Cerebellar nuclear complex (tissue), 1 donor: ENCODE results near the gene CCDC85C.

Experiments
- DNase-seq, 2 experiments: peaks; one replicate each; lab custom pipeline; 2025; lab: John Stamatoyannopoulos, UW

CCDC85C gene

GRCh38 chr14:99556134-99556791 lies 47.7 kb downstream of the CCDC85C start:
- no peak for DNase-seq

DNA sequence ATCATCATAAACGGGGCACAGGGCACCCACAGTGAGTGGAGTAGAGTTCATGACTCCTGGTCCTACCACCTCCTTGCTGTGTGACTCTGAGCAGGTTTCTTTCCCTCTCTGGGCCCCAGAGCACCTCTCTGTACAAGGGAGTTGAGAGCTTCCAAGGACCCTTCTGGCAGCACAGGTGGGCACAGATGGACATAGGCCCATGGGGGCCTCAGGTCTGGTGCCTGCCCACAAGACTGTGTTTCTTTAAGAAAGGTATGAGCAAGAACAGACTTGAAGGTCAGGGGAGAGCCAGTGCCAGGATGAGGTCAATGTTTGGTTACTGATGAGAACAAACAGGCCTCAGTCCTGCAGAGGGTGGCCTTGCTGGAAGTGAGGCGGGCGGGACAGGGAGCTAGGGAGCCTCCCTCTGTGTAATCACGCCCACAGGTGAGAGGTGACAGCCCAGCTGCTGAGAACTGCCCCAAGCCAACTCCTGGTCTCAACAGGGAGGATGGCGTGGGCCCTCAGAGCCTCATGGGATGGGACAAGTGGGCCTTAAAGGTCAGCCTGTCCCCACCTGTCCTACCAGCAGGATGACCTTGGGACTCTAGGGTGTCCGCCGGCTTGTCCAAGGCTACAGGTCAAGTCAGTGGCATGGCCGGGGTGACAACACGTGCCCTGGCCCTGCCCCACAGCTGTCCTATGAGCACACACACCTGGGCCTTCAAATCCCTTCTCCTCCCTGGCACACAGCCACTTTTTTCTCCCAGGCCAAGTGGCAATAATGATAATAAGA lies 49.1 kb downstream of the CCDC85C start:
- no peak for DNase-seq

DNA sequence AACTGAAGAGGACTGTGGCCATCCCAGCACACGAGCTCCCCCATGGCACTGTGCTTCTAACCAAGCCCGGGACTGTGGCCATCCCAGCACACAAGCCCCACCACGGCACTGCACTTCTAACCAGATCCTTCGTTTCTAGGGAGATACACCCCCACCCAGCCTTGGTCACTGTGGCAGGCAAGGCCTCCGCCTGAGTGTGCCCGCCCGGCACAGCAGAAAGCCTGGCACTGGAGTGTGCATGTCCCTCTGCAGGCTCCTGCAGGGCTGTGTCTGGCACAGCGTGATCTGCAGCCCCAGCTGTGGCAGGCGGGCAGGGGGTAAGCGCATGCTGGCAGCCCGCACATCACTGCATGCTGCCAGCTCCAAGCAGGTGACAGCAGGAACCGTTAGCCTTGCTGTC lies 49.8 kb downstream of the CCDC85C start:
- DNase-seq = no peak

GRCh38 chr14:99552572-99553216 lies 51.3 kb downstream of the CCDC85C start:
- DNase-seq = no peak

GRCh38 chr14:99552021-99552553 lies 51.9 kb downstream of the CCDC85C start:
- DNase-seq = no peak

DNA sequence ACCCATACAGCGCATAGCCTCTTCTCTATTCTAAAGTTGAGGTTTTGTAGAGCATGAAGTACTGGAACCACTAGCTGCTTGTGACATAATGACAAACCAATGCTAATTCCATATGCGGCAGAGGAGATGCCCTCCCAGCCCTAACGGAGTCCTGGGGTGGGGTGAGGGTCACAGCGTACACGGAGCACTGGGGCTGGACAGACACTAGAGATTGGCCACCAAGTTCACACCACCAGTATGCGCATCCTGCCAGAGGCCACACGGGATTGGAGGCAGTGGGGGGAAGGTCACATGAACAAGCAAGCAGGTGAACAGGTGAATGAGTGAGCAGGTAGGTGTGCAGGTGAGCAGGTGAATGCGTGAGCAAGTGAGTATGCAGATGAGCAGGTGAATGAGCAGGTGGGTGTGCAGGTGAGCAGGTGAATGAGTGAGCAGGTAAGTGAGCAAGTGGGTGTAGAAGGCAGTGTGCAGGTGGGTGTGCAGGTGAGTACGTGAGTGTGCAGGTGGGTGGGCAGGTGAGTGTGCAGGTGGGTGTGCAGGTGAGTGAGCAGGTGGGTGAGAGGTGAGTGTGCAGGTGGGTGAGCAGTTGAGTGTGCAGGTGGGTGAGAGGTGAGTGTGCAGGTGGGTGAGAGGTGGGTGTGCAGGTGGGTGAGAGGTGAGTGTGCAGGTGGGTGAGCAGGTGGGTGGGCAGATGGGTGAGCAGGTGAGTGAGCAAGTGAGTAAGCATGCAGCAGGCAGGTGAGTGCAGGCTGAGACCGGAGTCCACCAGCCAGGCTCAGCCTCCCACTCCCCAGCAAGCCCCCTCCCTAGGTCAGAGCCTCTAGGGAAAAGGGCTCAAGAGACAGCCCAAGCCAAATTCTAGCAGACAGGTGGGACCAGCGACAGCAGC lies 52.7 kb downstream of the CCDC85C start:
- DNase-seq = no peak

GRCh38 chr14:99550387-99550992 lies 53.5 kb downstream of the CCDC85C start:
- DNase-seq = no peak

GRCh38 chr14:99549684-99550083 lies 54.3 kb downstream of the CCDC85C start:
- no peak for DNase-seq

- no peak for DNase-seq
Observed at GRCh38 chr14:99548871-99549515, 55.0 kb downstream of the CCDC85C start.

- DNase-seq = peak in 1 of 2 experiments; percentile 46
Observed at GRCh38 chr14:99548255-99548654, 55.8 kb downstream of the CCDC85C start.

DNA sequence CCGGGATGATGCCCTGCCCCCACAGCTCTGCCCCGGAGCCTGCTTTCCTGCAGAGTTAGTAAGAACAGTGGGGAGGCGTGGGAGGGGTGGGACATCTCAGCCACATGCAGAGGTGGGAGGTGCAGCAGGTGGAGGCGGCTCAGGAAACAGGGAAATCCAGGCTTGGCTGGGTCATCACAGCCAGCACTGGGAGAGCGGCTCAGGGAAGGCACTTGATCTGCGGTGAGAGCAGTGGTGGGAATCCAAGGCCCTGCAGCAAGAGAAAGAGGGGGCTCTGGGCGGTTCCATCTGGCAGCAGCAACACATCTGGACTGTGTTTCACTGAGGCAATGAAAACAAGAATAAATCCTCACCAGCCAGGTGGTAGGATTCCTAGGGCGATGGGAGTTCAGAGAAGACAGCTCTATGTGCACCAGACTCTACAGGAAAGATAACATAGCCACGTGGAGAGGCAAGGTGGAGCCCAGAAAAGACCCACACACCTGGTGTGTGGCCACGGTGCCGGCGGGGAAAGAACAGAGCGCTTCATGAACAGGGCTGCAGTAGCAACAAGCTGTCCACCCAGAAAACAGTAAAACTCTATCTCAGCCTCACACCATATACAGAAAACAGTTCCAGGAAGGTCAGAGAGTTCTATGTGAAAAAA lies 57.6 kb downstream of the CCDC85C start:
- DNase-seq = no peak

DNA sequence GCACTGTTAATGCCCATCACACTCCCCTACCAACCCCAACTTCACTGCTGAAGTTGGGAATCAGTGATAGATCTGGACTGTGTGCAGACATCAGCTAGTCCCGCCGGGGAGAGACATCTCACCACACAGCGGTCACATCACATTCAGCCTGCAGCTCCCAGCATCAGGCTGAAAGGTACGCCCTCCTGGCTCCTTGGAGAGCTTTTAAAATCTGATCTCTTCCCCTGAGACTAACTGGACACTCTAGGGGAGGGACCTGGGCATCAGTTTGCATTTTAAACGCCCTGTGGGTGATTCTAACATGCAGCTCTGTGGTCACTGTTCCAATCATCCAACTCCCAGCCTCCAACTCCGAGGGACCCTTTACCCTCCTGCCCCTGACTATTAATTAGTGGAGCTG lies 58.4 kb downstream of the CCDC85C start:
- no peak for DNase-seq

GRCh38 chr14:99544991-99545390 lies 59.0 kb downstream of the CCDC85C start:
- no peak for DNase-seq

DNA sequence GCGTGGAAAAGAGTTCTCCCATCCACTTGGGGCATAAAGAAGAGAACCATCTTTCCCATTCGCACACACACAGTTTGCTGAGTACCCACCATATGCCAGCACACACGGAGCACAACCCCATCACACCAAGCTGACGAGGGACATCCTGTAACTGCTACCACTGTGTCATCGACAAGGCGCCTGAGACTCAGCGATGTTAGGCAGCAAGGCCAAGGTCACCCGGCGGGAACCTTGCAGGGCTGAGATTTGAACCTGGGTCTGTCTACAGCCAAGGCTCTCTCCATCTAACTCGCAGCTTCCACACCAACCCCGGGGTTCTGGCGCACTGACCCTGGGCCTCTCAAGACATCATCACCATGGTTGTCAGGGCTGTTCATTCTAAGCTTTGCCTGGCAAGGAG lies 60.0 kb downstream of the CCDC85C start:
- no peak for DNase-seq

DNA sequence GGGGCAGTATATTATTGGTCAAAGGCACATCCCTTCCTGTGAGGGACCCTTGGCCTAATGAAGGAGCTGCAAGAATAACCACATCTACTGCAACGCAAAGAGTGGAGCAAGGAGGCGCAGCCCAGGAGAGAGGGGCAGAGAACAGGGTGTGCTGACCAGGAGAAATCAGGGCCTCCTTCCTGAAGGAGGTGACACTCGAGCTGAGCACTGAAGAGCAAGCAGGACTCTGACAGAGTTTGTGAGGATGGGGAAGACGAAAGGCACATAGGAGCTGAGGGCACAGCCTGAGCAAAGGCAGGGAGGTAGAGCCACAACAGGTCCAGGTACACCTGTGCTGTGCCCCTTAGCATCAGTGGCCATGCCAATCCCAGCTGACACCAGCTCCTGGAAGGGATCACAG lies 60.6 kb downstream of the CCDC85C start:
- no peak for DNase-seq

- no peak for DNase-seq
Observed at GRCh38 chr14:99542566-99542965, 61.4 kb downstream of the CCDC85C start.

GRCh38 chr14:99541677-99542470 lies 62.1 kb downstream of the CCDC85C start:
- DNase-seq = no peak

DNA sequence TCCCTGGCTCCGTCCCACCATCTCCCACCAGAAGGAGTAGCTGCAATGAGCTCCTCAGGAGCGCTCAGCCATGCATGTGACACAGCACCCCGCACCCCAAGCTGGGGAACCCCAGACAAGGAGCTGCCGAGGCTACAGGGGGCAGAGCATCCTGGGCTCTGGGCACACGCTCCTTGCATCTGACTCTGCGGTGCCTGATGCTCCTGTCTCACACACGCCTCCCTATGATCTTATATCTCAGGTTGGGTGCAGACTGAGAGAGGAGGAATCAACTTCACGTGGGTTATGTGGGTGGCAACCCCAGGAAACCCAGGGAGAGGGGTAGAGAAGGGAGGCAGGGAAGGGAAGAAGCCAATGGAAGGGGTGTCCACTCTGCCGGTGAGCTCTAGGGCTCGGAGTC lies 62.8 kb downstream of the CCDC85C start:
- no peak for DNase-seq

DNA sequence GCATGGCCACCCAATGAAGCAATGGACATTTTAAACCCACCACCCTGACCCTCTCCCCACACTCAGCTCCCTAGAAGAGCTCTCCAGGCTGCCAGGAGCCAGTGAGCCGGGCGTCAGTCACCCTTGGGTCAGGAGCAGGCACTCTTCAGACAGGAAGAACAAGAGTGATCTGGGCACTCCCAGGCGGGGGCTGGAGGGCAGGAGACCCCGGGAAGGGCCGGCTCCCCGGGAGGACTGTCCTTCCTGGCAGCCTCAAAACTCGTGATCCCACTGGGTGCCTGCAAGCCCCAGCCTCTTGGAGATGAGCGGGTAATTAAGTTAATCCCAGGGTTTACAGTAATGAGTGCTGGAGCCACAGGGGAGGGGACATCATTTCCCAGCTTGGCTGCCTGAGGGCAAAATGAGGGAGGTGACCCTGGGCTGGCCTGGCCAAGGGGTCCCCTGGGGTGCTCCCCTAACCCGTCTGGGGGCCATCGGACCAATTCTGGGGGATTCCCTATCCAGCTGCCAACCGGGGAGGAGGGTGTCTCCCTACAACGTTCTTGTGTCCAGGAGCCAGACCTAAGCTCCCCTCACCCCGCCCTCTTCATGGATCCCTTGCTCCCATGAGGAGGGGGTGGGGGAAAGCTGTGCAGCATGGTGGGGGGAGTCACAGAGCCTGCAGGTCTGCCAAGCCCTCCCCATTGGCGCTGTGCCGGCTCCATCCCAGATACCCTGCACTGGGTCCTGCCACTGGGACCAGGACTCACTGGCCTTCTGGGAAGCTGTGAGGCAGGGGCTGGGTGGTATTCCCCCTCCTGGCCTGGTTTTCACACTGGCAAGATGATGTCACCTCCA lies 63.6 kb downstream of the CCDC85C start:
- no peak for DNase-seq
